ENCODE measurements around the gene MRPL44.

Gene MRPL44

GRCh38 chr2:223928113-223929006 lies 28.9 kb upstream of the MRPL44 start:
- H3K4me3 ChIP-seq (ENCODE audit: low read depth, low read length) = no peak overlapping the region
- no peak for TF ChIP-seq CTCF (IDR thresholded peaks at IDR 0.05; ENCODE audit: low read depth, low read length)
- DNase-seq (ENCODE audit: low read depth, low spot score) = no peak
- in situ Hi-C loops (cut with HindIII; ENCODE audit: low sequenced_read_pairs) = no loop called here

- no peak for DNase-seq (ENCODE audit: low read depth, low spot score)
Observed at GRCh38 chr2:223929571-223930102, 27.6 kb upstream of the MRPL44 start.

GRCh38 chr2:223930103-223930976 lies 26.9 kb upstream of the MRPL44 start:
- H3K4me3 ChIP-seq (ENCODE audit: low read depth, low read length) = no peak overlapping the region
- in situ Hi-C loops (cut with HindIII; ENCODE audit: low sequenced_read_pairs) = no loop called here
- TF ChIP-seq CTCF (IDR thresholded peaks at IDR 0.05; ENCODE audit: low read depth, low read length) = no peak

More at GRCh38 chr2:223929571-223930102, 27.6 kb upstream of the MRPL44 start:
- in situ Hi-C loops (cut with HindIII; ENCODE audit: low sequenced_read_pairs) = no loop called here
- no peak overlapping the region for H3K4me3 ChIP-seq (ENCODE audit: low read depth, low read length)
- TF ChIP-seq CTCF (IDR thresholded peaks at IDR 0.05; ENCODE audit: low read depth, low read length) = no peak

GRCh38 chr2:223932816-223933800 lies 24.2 kb upstream of the MRPL44 start:
- DNase-seq (ENCODE audit: low read depth, low spot score) = no peak
- H3K4me3 ChIP-seq (ENCODE audit: low read depth, low read length) = no peak overlapping the region
- TF ChIP-seq CTCF (IDR thresholded peaks at IDR 0.05; ENCODE audit: low read depth, low read length) = no peak
- in situ Hi-C loops (cut with HindIII; ENCODE audit: low sequenced_read_pairs) = no loop called here

More at GRCh38 chr2:223930103-223930976, 26.9 kb upstream of the MRPL44 start:
- peak; percentile 25 for DNase-seq (ENCODE audit: low read depth, low spot score)

- no peak for TF ChIP-seq CTCF (IDR thresholded peaks at IDR 0.05; ENCODE audit: low read depth, low read length)
- DNase-seq (ENCODE audit: low read depth, low spot score) = no peak
- in situ Hi-C loops (cut with HindIII; ENCODE audit: low sequenced_read_pairs) = no loop called here
- H3K4me3 ChIP-seq (ENCODE audit: low read depth, low read length) = no peak overlapping the region
Observed at GRCh38 chr2:223934870-223935269, 22.4 kb upstream of the MRPL44 start.
